NCI-H526 treated with DMSO at 0.1 percent for 48 hours (cell line): ENCODE data around the gene RBM20.
"Not testable (repeated sequence)": the region's sequence is repeated elsewhere in the genome, so short reads cannot be mapped to it uniquely, and the experiment has no call there.

Experiments used
- DNase-seq: peaks from one replicate; lab custom pipeline; 2025; lab: John Stamatoyannopoulos, UW

The RBM20 gene

GRCh38 chr10:110857265-110858171 lies 213.4 kb downstream of the RBM20 start:
- peak; percentile 49 for DNase-seq

GRCh38 chr10:110858297-110858934 lies 214.3 kb downstream of the RBM20 start:
- DNase-seq = no peak

- no peak for DNase-seq
These were observed 215.3 kb downstream of the RBM20 start for GRCh38 chr10:110859206-110859972.

- no peak for DNase-seq
These were observed 215.8 kb downstream of the RBM20 start for GRCh38 chr10:110859973-110860376.

- no peak for DNase-seq
These were observed 216.6 kb downstream of the RBM20 start for GRCh38 chr10:110860576-110861241.

GRCh38 chr10:110861476-110861875 lies 217.3 kb downstream of the RBM20 start:
- DNase-seq = no peak

- DNase-seq = no peak
These were observed 218.0 kb downstream of the RBM20 start for GRCh38 chr10:110861930-110862649.

- no peak for DNase-seq
These were observed 218.8 kb downstream of the RBM20 start for GRCh38 chr10:110862961-110863360.

GRCh38 chr10:110863361-110863760 lies 219.2 kb downstream of the RBM20 start:
- no peak for DNase-seq

GRCh38 chr10:110863956-110864355 lies 219.8 kb downstream of the RBM20 start:
- no peak for DNase-seq

GRCh38 chr10:110864662-110865140 lies 220.6 kb downstream of the RBM20 start:
- DNase-seq = no peak

GRCh38 chr10:110865186-110865808 lies 221.2 kb downstream of the RBM20 start:
- DNase-seq = no peak

- DNase-seq = no peak
These were observed 221.8 kb downstream of the RBM20 start for GRCh38 chr10:110865809-110866482.

- DNase-seq = not testable (repeated sequence)
These were observed 223.1 kb downstream of the RBM20 start for GRCh38 chr10:110867011-110867806.

GRCh38 chr10:110867807-110868465 lies 223.8 kb downstream of the RBM20 start:
- no peak for DNase-seq

GRCh38 chr10:110868981-110869380 lies 224.8 kb downstream of the RBM20 start:
- no peak for DNase-seq

- DNase-seq = no peak
These were observed 226.7 kb downstream of the RBM20 start for GRCh38 chr10:110870823-110871297.

- DNase-seq = peak; percentile 88
These were observed 227.4 kb downstream of the RBM20 start, which contains the start of gene PDCD4 for GRCh38 chr10:110871298-110872084. TSS of gene PDCD4 (plus strand) at chr10:110871928. CDS start at chr10:110876028, 4,100 bp downstream.
